ENCODE results near the gene SLC38A3.

SLC38A3 gene

DNA sequence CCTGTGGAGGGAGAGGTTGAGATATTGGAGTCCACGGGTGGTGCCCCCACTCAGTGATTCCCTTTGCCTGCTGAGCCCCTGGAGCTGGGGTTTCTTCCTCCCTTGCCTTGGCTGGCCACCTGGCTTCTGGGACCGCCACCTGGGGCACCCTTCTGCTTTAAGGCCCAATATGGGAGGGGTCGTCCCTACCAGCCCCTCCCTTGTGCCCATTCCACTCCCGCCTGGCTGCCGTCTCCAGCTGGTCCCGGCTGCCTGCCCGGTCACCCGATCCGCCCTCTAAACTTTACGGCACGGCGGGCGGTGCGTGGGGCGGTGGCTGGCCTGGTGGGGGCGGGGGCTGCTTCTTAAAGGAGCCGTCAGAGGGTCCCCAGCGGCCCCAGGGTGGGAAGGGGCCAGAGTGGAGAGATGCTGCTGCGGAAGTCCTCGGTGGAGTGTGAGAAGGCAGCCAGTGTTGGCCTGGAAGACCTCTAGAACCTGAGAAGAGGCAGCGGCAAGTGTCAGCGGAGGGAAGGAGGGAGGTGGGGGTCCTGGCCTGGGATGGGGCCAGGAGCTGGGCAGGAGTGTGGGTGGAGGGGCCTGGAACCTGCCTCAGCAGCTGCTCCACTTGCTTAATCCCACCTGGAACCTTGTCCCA, 62.3 kb downstream of the SLC38A3 start:
- H2BK5ac ChIP-seq (ENCODE audit: low read length): no peak overlapping the region
- H3K56ac ChIP-seq (ENCODE audit: low read length): peak overlapping the region; percentile 78
- H3K23ac ChIP-seq (ENCODE audit: low read length): no peak overlapping the region
- H3K4me2 ChIP-seq (ENCODE audit: low read length): peak overlapping the region; percentile 4
- H3K4me1 ChIP-seq (ENCODE audit: control insufficient read depth, low read depth, low read length): peaks cover 17% of the 10 kb centered on the region
- H2AK5ac ChIP-seq (ENCODE audit: low read length): peak overlapping the region; percentile 13
- H3K79me2 ChIP-seq (ENCODE audit: control insufficient read depth, insufficient read depth, low read length): no peaks in the 10 kb centered on the region
- H2BK120ac ChIP-seq (ENCODE audit: low read depth, low read length): no peak overlapping the region
- no peak overlapping the region for H4K5ac ChIP-seq (ENCODE audit: low read length)
- H3K9ac ChIP-seq (ENCODE audit: low read length): peak overlapping the region; percentile 39
- DNase-seq: no peak
- H3K27me3 ChIP-seq (ENCODE audit: insufficient read depth, low read length, poor library complexity): no peaks in the 10 kb centered on the region
- no peaks in the 10 kb centered on the region for H3K36me3 ChIP-seq (ENCODE audit: control insufficient read depth, insufficient read depth, low read length)
- H2BK15ac ChIP-seq (replicated peaks; ENCODE audit: low read depth): no peak overlapping the region
- no peak overlapping the region for H3K4me3 ChIP-seq (ENCODE audit: low read length)
- peak overlapping the region; percentile 24 for H3K18ac ChIP-seq (ENCODE audit: low read length)
- no peak overlapping the region for H4K8ac ChIP-seq (ENCODE audit: low read depth, low read length)
- no peak overlapping the region for H3K27ac ChIP-seq (ENCODE audit: low read depth, low read length)
- no peak overlapping the region for H3K4ac ChIP-seq (ENCODE audit: low read depth, low read length)
- H3K79me1 ChIP-seq (ENCODE audit: low read length): no peaks in the 10 kb centered on the region
- WGBS (ENCODE audit: extremely low coverage, insufficient coverage, low lambda C conversion rate): no CpG with 5 or more reads among the region's 22 CpGs

DNA sequence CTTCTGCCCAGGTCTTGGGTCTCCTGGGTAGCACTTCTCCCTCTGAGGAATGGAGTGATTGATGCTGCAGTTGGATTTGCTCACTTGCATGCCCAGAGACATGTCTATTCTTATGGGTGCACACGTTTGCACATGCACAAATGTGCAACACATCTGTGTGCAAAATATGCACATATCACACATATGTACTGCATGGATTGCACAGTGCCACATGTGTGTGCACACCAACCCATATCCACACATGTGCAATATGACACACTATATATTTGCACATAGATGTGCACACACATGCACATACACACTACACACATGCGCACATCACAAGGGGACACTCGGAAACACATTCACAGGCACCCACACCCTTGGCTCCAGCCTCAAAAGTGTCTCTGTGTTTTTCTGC, 63.2 kb downstream of the SLC38A3 start:
- DNase-seq: no peak
- Histone ChIP-seq H2AK5ac (ENCODE audit: low read length) (no peak overlapping the region), H3K4me1 (ENCODE audit: control insufficient read depth, low read depth, low read length) (peaks cover 17% of the 10 kb centered on the region), H3K56ac (ENCODE audit: low read length) (no peak overlapping the region), H4K5ac (ENCODE audit: low read length) (no peak overlapping the region), H3K4me3 (ENCODE audit: low read length) (no peak overlapping the region), H3K27me3 (ENCODE audit: insufficient read depth, low read length, poor library complexity) (no peaks in the 10 kb centered on the region), H3K79me1 (ENCODE audit: low read length) (no peaks in the 10 kb centered on the region), H3K36me3 (ENCODE audit: control insufficient read depth, insufficient read depth, low read length) (no peaks in the 10 kb centered on the region), H3K27ac (ENCODE audit: low read depth, low read length) (no peak overlapping the region), H3K23ac (ENCODE audit: low read length) (no peak overlapping the region), H2BK120ac (ENCODE audit: low read depth, low read length) (no peak overlapping the region), H3K4me2 (ENCODE audit: low read length) (no peak overlapping the region), H2BK15ac (replicated peaks; ENCODE audit: low read depth) (no peak overlapping the region), H3K79me2 (ENCODE audit: control insufficient read depth, insufficient read depth, low read length) (no peaks in the 10 kb centered on the region), H3K18ac (ENCODE audit: low read length) (no peak overlapping the region), H4K8ac (ENCODE audit: low read depth, low read length) (no peak overlapping the region), H2BK5ac (ENCODE audit: low read length) (no peak overlapping the region), H3K9ac (ENCODE audit: low read length) (no peak overlapping the region), H3K4ac (ENCODE audit: low read depth, low read length) (no peak overlapping the region)
- no CpG with 5 or more reads among the region's 3 CpGs for WGBS (ENCODE audit: extremely low coverage, insufficient coverage, low lambda C conversion rate)

DNA sequence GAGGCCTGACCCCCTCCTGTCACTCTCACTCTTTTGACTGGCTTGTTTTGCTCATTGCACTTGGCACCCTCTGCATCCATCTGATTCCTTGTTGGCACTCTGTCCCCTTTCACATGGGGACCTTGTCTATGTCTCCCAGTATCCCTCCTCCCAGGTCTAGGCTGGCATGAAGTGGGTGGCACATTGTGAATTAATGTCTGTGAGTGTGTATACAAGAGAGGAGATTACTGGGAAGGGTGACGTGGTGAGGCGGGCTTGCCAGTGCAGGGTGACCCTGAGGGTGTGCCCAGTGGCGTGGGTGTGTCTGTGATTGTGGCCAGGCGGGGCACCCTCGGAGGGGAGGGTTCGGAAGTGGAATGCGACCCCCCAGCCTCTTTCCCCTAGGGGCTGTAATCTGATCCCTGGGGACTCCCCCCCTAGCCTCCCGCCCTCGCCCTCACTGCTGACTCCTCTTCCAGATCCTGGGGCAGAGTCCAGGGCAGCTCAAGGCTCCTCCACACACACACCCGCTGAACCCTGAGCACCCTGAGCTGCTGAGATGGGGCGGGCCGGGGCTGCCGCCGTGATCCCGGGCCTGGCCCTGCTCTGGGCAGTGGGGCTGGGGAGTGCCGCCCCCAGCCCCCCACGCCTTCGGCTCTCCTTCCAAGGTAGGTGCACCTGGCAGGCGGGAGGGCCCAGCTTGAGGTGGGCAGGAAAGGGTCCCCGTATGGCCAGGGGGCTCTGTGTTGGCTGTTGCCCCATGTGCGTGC, 63.8 kb downstream of the SLC38A3 start, which contains the start of gene SEMA3B:
SEMA3B (plus strand) TSS at position 445 of the 749 bp plus-strand sequence; CDS start at position 539, 94 bp downstream.
- H3K23ac ChIP-seq (ENCODE audit: low read length): no peak within 1 kb of the TSS
- H4K8ac ChIP-seq (ENCODE audit: low read depth, low read length): no peak within 1 kb of the TSS
- H3K4me2 ChIP-seq (ENCODE audit: low read length): no peak within 1 kb of the TSS
- H3K36me3 ChIP-seq (ENCODE audit: control insufficient read depth, insufficient read depth, low read length): no peaks in the 10 kb centered on the region
- no peak within 1 kb of the TSS for H3K9ac ChIP-seq (ENCODE audit: low read length)
- no peak within 1 kb of the TSS for H2BK15ac ChIP-seq (replicated peaks; ENCODE audit: low read depth)
- no peak within 1 kb of the TSS for H2AK5ac ChIP-seq (ENCODE audit: low read length)
- WGBS (ENCODE audit: extremely low coverage, insufficient coverage, low lambda C conversion rate): no CpG with 5 or more reads among the region's 21 CpGs
- no peak within 1 kb of the TSS for H3K56ac ChIP-seq (ENCODE audit: low read length)
- H4K5ac ChIP-seq (ENCODE audit: low read length): no peak within 1 kb of the TSS
- no peak for DNase-seq
- H3K27ac ChIP-seq (ENCODE audit: low read depth, low read length): no peak within 1 kb of the TSS
- no peaks in the 10 kb centered on the region for H3K79me2 ChIP-seq (ENCODE audit: control insufficient read depth, insufficient read depth, low read length)
- H2BK120ac ChIP-seq (ENCODE audit: low read depth, low read length): no peak within 1 kb of the TSS
- no peak within 1 kb of the TSS for H3K18ac ChIP-seq (ENCODE audit: low read length)
- no peaks in the 10 kb centered on the region for H3K27me3 ChIP-seq (ENCODE audit: insufficient read depth, low read length, poor library complexity)
- no peaks in the 10 kb centered on the region for H3K79me1 ChIP-seq (ENCODE audit: low read length)
- H3K4ac ChIP-seq (ENCODE audit: low read depth, low read length): no peak within 1 kb of the TSS
- H3K4me1 ChIP-seq (ENCODE audit: control insufficient read depth, low read depth, low read length): peaks cover 17% of the 10 kb centered on the region
- no peak within 1 kb of the TSS for H2BK5ac ChIP-seq (ENCODE audit: low read length)
- H3K4me3 ChIP-seq (ENCODE audit: low read length): no peak within 1 kb of the TSS

GRCh38 chr3:50269460-50269859, 64.4 kb downstream of the SLC38A3 start:
- no peak overlapping the region for H4K5ac ChIP-seq (ENCODE audit: low read length)

DNA sequence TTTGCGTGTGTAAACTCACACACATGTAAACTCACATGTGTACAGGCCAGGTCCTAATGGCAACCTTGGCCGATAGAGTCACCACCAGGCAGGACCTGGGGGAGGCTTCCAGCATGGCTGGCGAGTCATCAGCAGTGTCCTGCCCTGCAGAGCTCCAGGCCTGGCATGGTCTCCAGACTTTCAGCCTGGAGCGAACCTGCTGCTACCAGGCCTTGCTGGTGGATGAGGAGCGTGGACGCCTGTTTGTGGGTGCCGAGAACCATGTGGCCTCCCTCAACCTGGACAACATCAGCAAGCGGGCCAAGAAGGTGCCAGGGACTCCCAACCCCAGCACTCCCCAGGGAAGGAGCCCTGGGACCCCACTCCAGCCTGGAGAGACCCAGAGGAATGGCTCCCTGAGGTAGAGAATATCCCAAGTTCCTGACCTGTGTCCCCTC, 64.9 kb downstream of the SLC38A3 start:
- Histone ChIP-seq H4K5ac (ENCODE audit: low read length) (no peak overlapping the region), H3K79me1 (ENCODE audit: low read length) (no peaks in the 10 kb centered on the region), H4K8ac (ENCODE audit: low read depth, low read length) (no peak overlapping the region), H3K56ac (ENCODE audit: low read length) (no peak overlapping the region), H3K27me3 (ENCODE audit: insufficient read depth, low read length, poor library complexity) (peaks cover 3% of the 10 kb centered on the region), H2AK5ac (ENCODE audit: low read length) (no peak overlapping the region), H3K23ac (ENCODE audit: low read length) (no peak overlapping the region), H3K4ac (ENCODE audit: low read depth, low read length) (no peak overlapping the region), H3K4me2 (ENCODE audit: low read length) (no peak overlapping the region), H2BK5ac (ENCODE audit: low read length) (no peak overlapping the region), H3K4me1 (ENCODE audit: control insufficient read depth, low read depth, low read length) (peaks cover 13% of the 10 kb centered on the region), H3K9ac (ENCODE audit: low read length) (no peak overlapping the region), H3K4me3 (ENCODE audit: low read length) (no peak overlapping the region), H3K79me2 (ENCODE audit: control insufficient read depth, insufficient read depth, low read length) (no peaks in the 10 kb centered on the region), H3K27ac (ENCODE audit: low read depth, low read length) (no peak overlapping the region), H2BK120ac (ENCODE audit: low read depth, low read length) (no peak overlapping the region), H3K18ac (ENCODE audit: low read length) (no peak overlapping the region), H3K36me3 (ENCODE audit: control insufficient read depth, insufficient read depth, low read length) (no peaks in the 10 kb centered on the region), H2BK15ac (replicated peaks; ENCODE audit: low read depth) (no peak overlapping the region)
- no CpG with 5 or more reads among the region's 8 CpGs for WGBS (ENCODE audit: extremely low coverage, insufficient coverage, low lambda C conversion rate)
- no peak for DNase-seq

More at GRCh38 chr3:50269460-50269859, 64.4 kb downstream of the SLC38A3 start:
- no peak overlapping the region for H2BK15ac ChIP-seq (replicated peaks; ENCODE audit: low read depth)
- no peak overlapping the region for H2BK5ac ChIP-seq (ENCODE audit: low read length)
- H3K36me3 ChIP-seq (ENCODE audit: control insufficient read depth, insufficient read depth, low read length): no peaks in the 10 kb centered on the region
- H3K27ac ChIP-seq (ENCODE audit: low read depth, low read length): no peak overlapping the region
- H2AK5ac ChIP-seq (ENCODE audit: low read length): no peak overlapping the region
- H3K79me1 ChIP-seq (ENCODE audit: low read length): no peaks in the 10 kb centered on the region
- no peak overlapping the region for H3K4ac ChIP-seq (ENCODE audit: low read depth, low read length)
- no peak overlapping the region for H3K23ac ChIP-seq (ENCODE audit: low read length)
- H3K4me1 ChIP-seq (ENCODE audit: control insufficient read depth, low read depth, low read length): peaks cover 14% of the 10 kb centered on the region
- no peak overlapping the region for H3K56ac ChIP-seq (ENCODE audit: low read length)
- H4K8ac ChIP-seq (ENCODE audit: low read depth, low read length): no peak overlapping the region
- H3K4me2 ChIP-seq (ENCODE audit: low read length): no peak overlapping the region
- WGBS (ENCODE audit: extremely low coverage, insufficient coverage, low lambda C conversion rate): no CpG with 5 or more reads among the region's 4 CpGs
- H3K18ac ChIP-seq (ENCODE audit: low read length): no peak overlapping the region
- peaks cover under 1% of the 10 kb centered on the region for H3K27me3 ChIP-seq (ENCODE audit: insufficient read depth, low read length, poor library complexity)
- no peaks in the 10 kb centered on the region for H3K79me2 ChIP-seq (ENCODE audit: control insufficient read depth, insufficient read depth, low read length)
- H2BK120ac ChIP-seq (ENCODE audit: low read depth, low read length): no peak overlapping the region
- no peak overlapping the region for H3K4me3 ChIP-seq (ENCODE audit: low read length)
- DNase-seq: no peak
- H3K9ac ChIP-seq (ENCODE audit: low read length): no peak overlapping the region
